Measurements from ENCODE around the gene DNASE1L1.

GRCh38 chrX:154354516-154354915 is 54.5 kb downstream of the DNASE1L1 start:
- TF ChIP-seq EZH2 (IDR thresholded peaks at IDR 0.05; ENCODE audit: low read length) (no peak), CTCF (optimal IDR thresholded peaks at IDR 0.05 in 1 of 3, IDR thresholded peaks at IDR 0.05 in 1 of 3, conservative IDR thresholded peaks at IDR 0.05 in 1 of 3; ENCODE audit: extremely low read depth in 1 of 3, insufficient read depth in 2 of 3, low read length in 3 of 3) (no peak)

Measured in keratinocyte (primary cell).